Measurements from ENCODE around the gene FOXD1.

The FOXD1 gene

GRCh38 chr5:73438645-73439470, 9.7 kb downstream of the FOXD1 start:
- DNase-seq: no peak

- no peak for DNase-seq
These were observed 10.6 kb downstream of the FOXD1 start for GRCh38 chr5:73437777-73438644.

GRCh38 chr5:73437101-73437776, 11.3 kb downstream of the FOXD1 start:
- no peak for DNase-seq

GRCh38 chr5:73436535-73437100, 12.0 kb downstream of the FOXD1 start:
- no peak for DNase-seq

- peak; percentile 8 for DNase-seq
These were observed 12.6 kb downstream of the FOXD1 start for GRCh38 chr5:73435759-73436534.

- no peak for DNase-seq
These were observed 13.7 kb downstream of the FOXD1 start for GRCh38 chr5:73434907-73435306.

- no peak for DNase-seq
These were observed 14.1 kb downstream of the FOXD1 start for GRCh38 chr5:73434461-73434860.

GRCh38 chr5:73433982-73434342, 14.6 kb downstream of the FOXD1 start:
- DNase-seq: no peak

- no peak for DNase-seq
These were observed 15.2 kb downstream of the FOXD1 start for GRCh38 chr5:73433272-73433981.

GRCh38 chr5:73431204-73431851, 17.2 kb downstream of the FOXD1 start:
- DNase-seq: no peak

- no peak for DNase-seq
These were observed 22.5 kb downstream of the FOXD1 start for GRCh38 chr5:73426034-73426433.

GRCh38 chr5:73424556-73424977, 24.0 kb downstream of the FOXD1 start:
- DNase-seq: no peak

- DNase-seq: no peak
These were observed 26.4 kb downstream of the FOXD1 start for GRCh38 chr5:73422164-73422563.

- DNase-seq: no peak
These were observed 27.9 kb downstream of the FOXD1 start for GRCh38 chr5:73420666-73421065.

GRCh38 chr5:73419465-73420390, 28.8 kb downstream of the FOXD1 start:
- DNase-seq: no peak

- no peak for DNase-seq
These were observed 29.5 kb downstream of the FOXD1 start for GRCh38 chr5:73419117-73419464.

GRCh38 chr5:73418244-73418691, 30.3 kb downstream of the FOXD1 start:
- no peak for DNase-seq

- DNase-seq: no peak
These were observed 31.1 kb downstream of the FOXD1 start for GRCh38 chr5:73417303-73418034.

GRCh38 chr5:73415617-73416016, 33.0 kb downstream of the FOXD1 start:
- no peak for DNase-seq
